Coronary artery (tissue), 2 donors: ENCODE measurements around the gene PIGL.

Experiments used
- DNase-seq: peaks from one replicate; pipeline ENCODE4 v3.0.0-alpha.2; 2017; ENCODE audit warnings: low spot score
- H3K27ac ChIP-seq, 2 donors: fragments of 200-600 bp; sonication (generic); one replicate each; pipeline ENCODE4 v1.5.1; 2016 to 2019
- H3K4me3 ChIP-seq: fragments of 200-600 bp; sonication (generic); 2 replicates; pipeline ENCODE4 v1.5.1; 2016; ENCODE audit warnings: mild to moderate bottlenecking, moderate library complexity
- TF ChIP-seq, protein P1 (sequence below): fragments of 200-600 bp; sonication (generic); IDR thresholded peaks from one replicate; pipeline ENCODE4 v1.5.1; 2019; ENCODE audit warnings: antibody characterized with exemption

Gene PIGL

DNA sequence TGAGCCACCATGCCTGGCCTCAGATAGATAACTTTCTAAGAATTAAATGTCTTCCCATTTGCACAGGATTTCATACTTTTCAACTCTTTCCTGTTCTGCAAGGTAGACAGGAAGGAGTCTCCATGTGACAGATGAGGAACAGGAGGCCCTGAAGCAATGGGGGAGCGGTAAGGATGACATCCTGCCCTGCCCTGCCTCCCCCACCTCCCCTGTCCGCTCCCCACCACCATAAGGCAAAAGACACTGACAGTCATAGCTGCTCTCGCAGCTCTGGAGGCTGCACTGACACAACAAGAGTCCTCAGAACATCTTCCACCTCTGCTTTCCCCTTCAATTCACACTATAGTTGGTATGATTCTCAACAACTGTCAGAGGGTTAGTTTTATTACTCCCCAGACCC, 126.6 kb downstream of the PIGL start:
- DNase-seq = no peak
- no peak overlapping the region for H3K4me3 ChIP-seq
- TF ChIP-seq, protein P1, sequence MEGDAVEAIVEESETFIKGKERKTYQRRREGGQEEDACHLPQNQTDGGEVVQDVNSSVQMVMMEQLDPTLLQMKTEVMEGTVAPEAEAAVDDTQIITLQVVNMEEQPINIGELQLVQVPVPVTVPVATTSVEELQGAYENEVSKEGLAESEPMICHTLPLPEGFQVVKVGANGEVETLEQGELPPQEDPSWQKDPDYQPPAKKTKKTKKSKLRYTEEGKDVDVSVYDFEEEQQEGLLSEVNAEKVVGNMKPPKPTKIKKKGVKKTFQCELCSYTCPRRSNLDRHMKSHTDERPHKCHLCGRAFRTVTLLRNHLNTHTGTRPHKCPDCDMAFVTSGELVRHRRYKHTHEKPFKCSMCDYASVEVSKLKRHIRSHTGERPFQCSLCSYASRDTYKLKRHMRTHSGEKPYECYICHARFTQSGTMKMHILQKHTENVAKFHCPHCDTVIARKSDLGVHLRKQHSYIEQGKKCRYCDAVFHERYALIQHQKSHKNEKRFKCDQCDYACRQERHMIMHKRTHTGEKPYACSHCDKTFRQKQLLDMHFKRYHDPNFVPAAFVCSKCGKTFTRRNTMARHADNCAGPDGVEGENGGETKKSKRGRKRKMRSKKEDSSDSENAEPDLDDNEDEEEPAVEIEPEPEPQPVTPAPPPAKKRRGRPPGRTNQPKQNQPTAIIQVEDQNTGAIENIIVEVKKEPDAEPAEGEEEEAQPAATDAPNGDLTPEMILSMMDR = no peak
- H3K27ac ChIP-seq = no peak overlapping the region

DNA sequence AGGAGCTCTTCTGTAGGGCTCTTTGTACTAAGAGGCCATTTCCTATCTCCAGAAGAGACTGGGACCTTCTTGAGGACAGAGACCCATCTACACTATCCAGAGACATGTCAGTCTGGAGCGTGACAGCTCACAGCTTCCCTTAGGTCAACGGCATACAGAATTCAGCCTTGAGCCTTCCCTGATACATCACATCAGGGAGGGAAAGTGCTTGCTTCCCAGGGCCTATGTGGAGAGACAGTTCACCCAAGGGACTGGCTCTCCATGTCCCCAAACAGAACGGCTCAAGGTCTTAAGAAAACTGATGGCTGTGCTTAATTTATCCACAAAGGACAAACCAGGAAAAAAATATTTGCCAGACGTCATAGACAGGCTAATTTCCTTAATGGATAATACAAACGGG, 128.6 kb downstream of the PIGL start:
- TF ChIP-seq, protein P1 = no peak
- H3K4me3 ChIP-seq = no peak overlapping the region
- DNase-seq = no peak

DNA sequence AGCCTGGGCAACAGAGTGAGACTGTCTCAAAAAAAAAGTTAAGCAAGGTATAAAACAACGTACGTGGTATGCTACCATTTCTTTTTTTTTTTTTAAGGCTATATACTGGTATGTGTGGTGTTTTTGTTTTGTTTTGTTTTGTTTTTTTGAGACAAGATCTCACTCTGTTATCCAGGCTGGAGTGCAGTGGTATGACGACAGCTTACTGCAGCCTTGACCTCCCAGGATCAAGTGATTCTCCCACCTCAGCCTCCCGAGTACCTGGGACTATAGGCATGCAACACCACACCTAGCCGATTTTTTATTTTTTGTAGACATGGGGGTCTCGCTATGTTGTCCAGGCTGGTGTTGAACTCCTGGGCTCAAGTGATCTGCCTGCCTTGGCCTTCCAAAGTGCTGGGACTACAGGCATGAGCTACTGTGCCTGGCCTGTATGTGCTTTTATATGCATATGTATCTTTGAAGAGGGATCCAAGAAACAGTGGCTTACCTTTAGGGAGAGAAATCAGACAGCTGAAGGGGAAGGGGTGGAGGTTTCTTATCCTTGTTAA, 129.8 kb downstream of the PIGL start:
- no peak for DNase-seq
- Histone ChIP-seq H3K27ac (no peak overlapping the region), H3K4me3 (no peak overlapping the region)
- TF ChIP-seq, protein P1 = no peak

More for the DNA sequence above, 128.6 kb downstream of the PIGL start:
- no peak overlapping the region for H3K27ac ChIP-seq

DNA sequence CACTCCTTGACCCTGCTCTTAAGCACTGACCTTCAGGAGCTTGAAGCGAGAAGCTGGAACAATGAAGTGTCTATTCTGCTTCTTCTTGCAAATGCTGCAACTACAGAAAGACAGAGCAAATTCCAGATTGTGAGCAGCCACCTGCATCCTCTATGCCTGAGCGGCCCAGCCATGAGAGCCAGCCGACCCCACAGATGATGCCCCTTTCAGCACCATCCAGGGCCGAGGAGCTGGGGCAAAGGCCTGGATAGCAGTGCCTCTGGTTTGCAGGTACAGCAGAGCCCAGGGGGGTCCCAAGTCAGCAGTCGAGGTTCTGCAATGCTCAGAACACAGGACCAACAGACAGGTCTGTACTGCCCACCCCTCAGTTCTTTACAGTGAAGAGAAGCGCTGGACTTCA, 131.6 kb downstream of the PIGL start:
- Histone ChIP-seq H3K4me3 (no peak overlapping the region), H3K27ac (no peak overlapping the region)
- DNase-seq = no peak
- TF ChIP-seq, protein P1 = no peak

DNA sequence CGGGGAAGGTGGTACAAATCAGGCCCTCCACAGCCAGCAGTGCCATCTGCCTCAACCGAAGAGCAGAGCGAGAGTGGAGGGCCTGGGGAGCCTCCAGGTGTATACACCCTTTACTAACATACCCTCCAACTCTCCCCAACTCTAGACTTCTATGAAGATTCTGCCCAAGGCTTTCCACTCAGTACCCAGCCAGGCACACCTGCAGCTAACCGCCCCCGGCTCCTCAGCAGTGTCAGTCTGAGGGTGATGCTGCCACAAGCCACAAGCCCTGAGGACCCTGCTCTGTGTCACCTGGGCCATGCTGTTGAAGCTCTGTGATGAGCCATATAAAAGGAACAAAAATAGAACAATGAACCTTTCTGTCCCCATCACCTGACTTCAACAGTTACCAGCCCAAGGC, 132.4 kb downstream of the PIGL start:
- Histone ChIP-seq H3K27ac (no peak overlapping the region), H3K4me3 (no peak overlapping the region)
- DNase-seq = no peak
- TF ChIP-seq, protein P1 = no peak

DNA sequence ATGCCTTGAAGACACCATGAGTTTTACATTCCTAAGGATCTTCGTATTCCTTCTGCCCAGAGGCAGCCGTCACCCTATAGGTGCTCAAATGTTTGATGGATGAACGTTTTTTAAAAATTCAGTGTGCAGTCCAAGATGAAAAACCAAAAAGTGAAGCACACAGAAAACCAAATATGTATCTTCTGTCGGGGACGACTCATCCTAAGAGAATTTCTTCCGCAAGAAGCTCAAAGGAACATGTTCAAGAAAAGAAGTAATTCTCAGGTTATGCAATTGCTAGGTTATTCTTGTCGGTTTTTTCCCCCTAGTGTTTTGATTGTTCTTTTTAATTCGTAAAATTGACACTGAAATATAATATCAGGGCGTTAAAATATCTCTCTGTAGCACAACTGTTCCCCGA, 134.8 kb downstream of the PIGL start:
- no peak for DNase-seq
- Histone ChIP-seq H3K4me3 (peak overlapping the region; percentile 84), H3K27ac (no peak overlapping the region)
- TF ChIP-seq, protein P1 = no peak

DNA sequence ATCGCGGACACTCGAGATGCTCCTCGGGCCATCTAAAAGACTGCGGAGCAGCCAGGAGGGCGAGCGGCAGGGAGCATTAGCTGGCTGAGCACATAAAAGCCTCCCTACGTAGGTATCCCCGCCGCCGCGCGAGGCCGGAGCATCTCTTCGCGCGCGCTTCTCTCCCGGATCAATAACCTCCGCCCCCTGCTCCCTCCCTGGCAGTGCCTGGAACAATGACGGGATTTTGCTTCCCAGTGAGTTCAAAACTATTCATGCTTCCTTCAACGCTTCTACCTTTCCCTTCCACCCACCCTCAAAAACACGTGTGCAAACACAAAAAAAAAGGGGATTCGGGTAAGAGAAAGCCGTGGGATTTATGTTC, 135.3 kb downstream of the PIGL start:
- peak overlapping the region; percentile 84 for H3K4me3 ChIP-seq
- no peak overlapping the region for H3K27ac ChIP-seq
- TF ChIP-seq, protein P1 = no peak
- no peak for DNase-seq
